Measurements from ENCODE around the gene ERFE. TPM values are rescaled to one million over a fixed set of nuclear protein-coding genes. Genes with fewer than 3 reads are reported as not detected.

The ERFE gene
- total and polyA plus RNA-seq, 2 donors (not counting 1 experiment from before 2014, with no cell fraction given): 0.17 TPM; not detected in 1

- Histone ChIP-seq H4K20me1 (ENCODE audit: control insufficient read depth, insufficient read depth, low read length, poor library complexity, severe bottlenecking) (no peaks in the 10 kb centered on the region), H3K9me3 (ENCODE audit: control extremely low read depth in 1 of 3, control insufficient read depth in 2 of 3, insufficient read depth in 1 of 3, low read length in 2 of 3) (peaks cover 0 to 22% (median 0%) of the 10 kb centered on the region in 3 donors), H3K27me3 (replicated peaks in 1 of 4; ENCODE audit: control extremely low read depth in 1 of 4, control insufficient read depth in 3 of 4, insufficient read depth in 4 of 4, low read length in 3 of 4) (peaks cover 0 to 15% (median 5%) of the 10 kb centered on the region in 4 experiments), H2AFZ (ENCODE audit: insufficient read depth, low read depth, low read length, poor library complexity, severe bottlenecking) (no peak overlapping the region), H3K27ac (ENCODE audit: low read length in 2 of 2) (no peak overlapping the region), H3K4me1 (ENCODE audit: control insufficient read depth in 2 of 2, insufficient read depth in 2 of 2, low read length in 2 of 2) (peaks cover 11 to 14% of the 10 kb centered on the region in 2 donors), H3K36me3 (replicated peaks in 1 of 2; ENCODE audit: control extremely low read depth in 1 of 2, control insufficient read depth in 1 of 2, extremely low read depth in 1 of 2, insufficient read depth in 2 of 2, low read length in 1 of 2) (no peaks in the 10 kb centered on the region), H3K9ac (ENCODE audit: low read length) (no peak overlapping the region), H3K4me2 (replicated peaks; ENCODE audit: low read depth, low read length, poor library complexity, severe bottlenecking) (no peak overlapping the region), H3K79me2 (ENCODE audit: control insufficient read depth, insufficient read depth, low read length) (no peaks in the 10 kb centered on the region), H3K4me3 (ENCODE audit: control extremely low read depth in 1 of 5, extremely low read depth in 1 of 5, insufficient read depth in 1 of 5, low read depth in 2 of 5, low read length in 4 of 5) (no peak overlapping the region)
- intact Hi-C loops (cut with micrococcal nuclease): no loop called here
- 92% methylated on average over 19 of the region's 19 CpGs for WGBS (ENCODE audit: insufficient coverage)
- ATAC-seq (ENCODE audit: low read depth): no peak
- Mint-ChIP-seq H3K4me3 (no peak overlapping the region), H3K9me3 (ENCODE audit: insufficient read depth) (no peaks in the 10 kb centered on the region), H3K27me3 (peaks cover 6% of the 10 kb centered on the region), H3K27ac (no peak overlapping the region), H3K4me1 (peaks cover 10% of the 10 kb centered on the region)
- TF ChIP-seq, protein P1, sequence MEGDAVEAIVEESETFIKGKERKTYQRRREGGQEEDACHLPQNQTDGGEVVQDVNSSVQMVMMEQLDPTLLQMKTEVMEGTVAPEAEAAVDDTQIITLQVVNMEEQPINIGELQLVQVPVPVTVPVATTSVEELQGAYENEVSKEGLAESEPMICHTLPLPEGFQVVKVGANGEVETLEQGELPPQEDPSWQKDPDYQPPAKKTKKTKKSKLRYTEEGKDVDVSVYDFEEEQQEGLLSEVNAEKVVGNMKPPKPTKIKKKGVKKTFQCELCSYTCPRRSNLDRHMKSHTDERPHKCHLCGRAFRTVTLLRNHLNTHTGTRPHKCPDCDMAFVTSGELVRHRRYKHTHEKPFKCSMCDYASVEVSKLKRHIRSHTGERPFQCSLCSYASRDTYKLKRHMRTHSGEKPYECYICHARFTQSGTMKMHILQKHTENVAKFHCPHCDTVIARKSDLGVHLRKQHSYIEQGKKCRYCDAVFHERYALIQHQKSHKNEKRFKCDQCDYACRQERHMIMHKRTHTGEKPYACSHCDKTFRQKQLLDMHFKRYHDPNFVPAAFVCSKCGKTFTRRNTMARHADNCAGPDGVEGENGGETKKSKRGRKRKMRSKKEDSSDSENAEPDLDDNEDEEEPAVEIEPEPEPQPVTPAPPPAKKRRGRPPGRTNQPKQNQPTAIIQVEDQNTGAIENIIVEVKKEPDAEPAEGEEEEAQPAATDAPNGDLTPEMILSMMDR (IDR thresholded peaks at IDR 0.05): no peak
- TF ChIP-seq EZH2 (IDR thresholded peaks at IDR 0.05; ENCODE audit: borderline replicate concordance, insufficient read depth, low read depth, low read length, poor library complexity, severe bottlenecking): no peak
- ChIA-PET POLR2A (no interaction called here), CTCF (no interaction called here)
- no peak for DNase-seq
Observed at GRCh38 chr2:238155051-238155760, 3.6 kb upstream of the ERFE start.

All from B cell (primary cell).